ENCODE results near the gene TFEB. TPM values are rescaled to one million over a fixed set of nuclear protein-coding genes. Genes with fewer than 3 reads are reported as not detected.

The TFEB gene
- total and polyA plus RNA-seq, 9 donors = 2.8 to 14.9 (median 8.8) TPM

DNA sequence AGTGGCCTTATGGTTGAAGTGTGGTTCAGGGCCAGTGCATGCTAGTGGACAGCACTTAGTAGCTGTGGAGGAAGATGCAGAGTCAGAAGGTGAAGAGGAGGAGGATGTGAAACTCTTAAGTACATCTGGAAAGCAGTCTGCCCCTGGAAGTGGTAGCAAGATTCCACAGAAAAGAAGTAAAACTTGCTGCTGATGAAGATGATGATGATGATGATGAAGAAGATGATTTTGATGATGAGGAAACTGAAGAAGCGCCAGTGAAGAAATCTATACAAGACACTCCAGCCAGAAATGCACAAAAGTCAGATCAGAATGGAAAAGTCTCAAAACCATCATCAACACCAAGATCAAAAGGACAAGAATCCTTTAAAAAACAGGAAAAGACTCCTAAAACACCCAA is 68.2 kb downstream of the TFEB start:
- no peaks in the 10 kb centered on the region for H3K4me1 ChIP-seq (ENCODE audit: insufficient read depth)
- TF ChIP-seq EP300 (IDR thresholded peaks at IDR 0.05) (no peak), POLR2A (IDR thresholded peaks at IDR 0.05) (no peak)
- TF ChIP-seq, protein P1, sequence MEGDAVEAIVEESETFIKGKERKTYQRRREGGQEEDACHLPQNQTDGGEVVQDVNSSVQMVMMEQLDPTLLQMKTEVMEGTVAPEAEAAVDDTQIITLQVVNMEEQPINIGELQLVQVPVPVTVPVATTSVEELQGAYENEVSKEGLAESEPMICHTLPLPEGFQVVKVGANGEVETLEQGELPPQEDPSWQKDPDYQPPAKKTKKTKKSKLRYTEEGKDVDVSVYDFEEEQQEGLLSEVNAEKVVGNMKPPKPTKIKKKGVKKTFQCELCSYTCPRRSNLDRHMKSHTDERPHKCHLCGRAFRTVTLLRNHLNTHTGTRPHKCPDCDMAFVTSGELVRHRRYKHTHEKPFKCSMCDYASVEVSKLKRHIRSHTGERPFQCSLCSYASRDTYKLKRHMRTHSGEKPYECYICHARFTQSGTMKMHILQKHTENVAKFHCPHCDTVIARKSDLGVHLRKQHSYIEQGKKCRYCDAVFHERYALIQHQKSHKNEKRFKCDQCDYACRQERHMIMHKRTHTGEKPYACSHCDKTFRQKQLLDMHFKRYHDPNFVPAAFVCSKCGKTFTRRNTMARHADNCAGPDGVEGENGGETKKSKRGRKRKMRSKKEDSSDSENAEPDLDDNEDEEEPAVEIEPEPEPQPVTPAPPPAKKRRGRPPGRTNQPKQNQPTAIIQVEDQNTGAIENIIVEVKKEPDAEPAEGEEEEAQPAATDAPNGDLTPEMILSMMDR (IDR thresholded peaks at IDR 0.05) = no peak
- no peak for DNase-seq
- H3K36me3 ChIP-seq = no peaks in the 10 kb centered on the region
- 93 to 95% (median 95%) methylated on average over 1 of the region's 1 CpG for WGBS, 3 donors
- H3K4me3 ChIP-seq = no peak overlapping the region
- no peaks in the 10 kb centered on the region for H3K27me3 ChIP-seq
- intact Hi-C loops (cut with DNase I) = no loop called here
- H3K27ac ChIP-seq = no peak overlapping the region
- H3K9me3 ChIP-seq = no peaks in the 10 kb centered on the region

DNA sequence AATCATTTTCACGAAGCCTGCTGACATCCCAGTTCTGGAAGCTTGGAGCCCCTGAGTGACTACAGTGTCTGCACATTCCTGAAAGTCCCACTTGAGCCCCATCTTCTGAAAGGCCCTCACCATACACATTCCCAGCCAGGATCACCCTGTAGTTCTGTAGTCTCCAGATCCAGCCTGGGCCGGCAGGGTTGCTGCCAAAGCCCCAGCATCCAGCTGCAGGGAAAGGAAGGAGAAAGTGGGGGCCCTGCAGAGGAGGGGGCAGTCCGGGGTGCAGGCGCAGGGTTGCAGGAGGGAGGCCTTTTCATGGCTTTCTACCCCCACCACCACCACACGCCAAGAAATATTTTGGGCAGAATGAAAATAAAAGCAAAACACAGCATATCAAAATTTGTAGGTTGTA is 71.1 kb downstream of the TFEB start:
- 72 to 79% (median 77%) methylated on average over 5 of the region's 5 CpGs for WGBS, 3 donors
- no peak for DNase-seq
- H3K27me3 ChIP-seq = no peaks in the 10 kb centered on the region

DNA sequence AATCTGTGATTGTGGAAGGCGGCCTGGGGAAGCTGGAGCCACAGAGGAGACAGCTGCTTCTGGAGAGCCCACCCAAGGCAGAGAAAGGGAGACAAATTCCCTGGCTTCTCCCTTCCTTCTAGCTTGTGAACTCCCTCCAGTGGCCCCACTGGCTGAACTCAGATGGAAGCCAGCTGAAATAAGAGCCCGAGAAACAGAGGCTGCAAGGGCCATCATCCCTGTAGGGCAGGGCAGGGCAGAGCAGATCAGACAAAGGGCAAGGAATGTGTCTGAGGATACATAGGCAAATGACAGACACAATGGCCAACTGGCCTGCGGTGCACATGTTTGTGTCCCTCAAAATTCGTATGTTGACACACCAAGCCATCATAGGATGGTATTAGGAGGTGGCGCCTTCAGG is 71.8 kb downstream of the TFEB start:
- Histone ChIP-seq H3K4me1 (ENCODE audit: insufficient read depth) (no peaks in the 10 kb centered on the region), H3K4me3 (no peak overlapping the region), H3K36me3 (no peaks in the 10 kb centered on the region), H3K27me3 (no peaks in the 10 kb centered on the region), H3K27ac (no peak overlapping the region), H3K9me3 (no peaks in the 10 kb centered on the region)
- WGBS, 3 donors = 76 to 81% (median 77%) methylated on average over 5 of the region's 5 CpGs
- intact Hi-C loops (cut with DNase I) = no loop called here
- no peak for DNase-seq
- no peak for TF ChIP-seq EP300 (IDR thresholded peaks at IDR 0.05)
- no peak for TF ChIP-seq POLR2A (IDR thresholded peaks at IDR 0.05)
- TF ChIP-seq, protein P1 (IDR thresholded peaks at IDR 0.05) = no peak

More for the DNA sequence above, 71.1 kb downstream of the TFEB start:
- intact Hi-C loops (cut with DNase I) = no loop called here
- TF ChIP-seq EP300 (IDR thresholded peaks at IDR 0.05) = no peak
- TF ChIP-seq, protein P1 (IDR thresholded peaks at IDR 0.05) = no peak
- no peak for TF ChIP-seq POLR2A (IDR thresholded peaks at IDR 0.05)
- Histone ChIP-seq H3K9me3 (no peaks in the 10 kb centered on the region), H3K36me3 (no peaks in the 10 kb centered on the region), H3K4me1 (ENCODE audit: insufficient read depth) (no peaks in the 10 kb centered on the region), H3K4me3 (no peak overlapping the region), H3K27ac (no peak overlapping the region)

DNA sequence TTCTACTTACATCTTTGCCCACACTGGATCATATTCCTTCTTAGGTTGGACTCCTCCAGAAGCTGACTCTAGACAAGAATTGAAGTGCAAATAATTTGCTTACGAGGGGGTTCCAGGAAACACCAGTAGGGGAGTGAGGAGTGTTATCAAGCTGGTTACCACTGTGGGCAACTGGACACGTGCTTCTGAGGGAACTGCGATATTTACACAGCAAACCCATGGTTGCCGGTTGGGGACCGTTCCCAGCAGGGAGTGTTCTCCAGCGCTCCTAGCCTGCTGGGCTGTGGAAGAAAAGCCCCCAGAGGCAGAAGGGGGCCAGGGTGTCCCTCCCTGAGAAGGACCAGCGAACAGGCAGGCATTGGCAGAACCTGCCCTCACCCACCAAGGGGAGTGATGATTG is 75.5 kb downstream of the TFEB start:
- peak in 1 of 5 donors; percentile 7 for DNase-seq

More for the DNA sequence above, 75.5 kb downstream of the TFEB start:
- TF ChIP-seq EP300 (IDR thresholded peaks at IDR 0.05) = no peak
- TF ChIP-seq, protein P1 (IDR thresholded peaks at IDR 0.05) = no peak
- TF ChIP-seq POLR2A (IDR thresholded peaks at IDR 0.05) = no peak
- H3K9me3 ChIP-seq = no peaks in the 10 kb centered on the region
- intact Hi-C loops (cut with DNase I) = no loop called here
- H3K4me3 ChIP-seq = no peak overlapping the region
- no peak overlapping the region for H3K27ac ChIP-seq
- no peaks in the 10 kb centered on the region for H3K4me1 ChIP-seq (ENCODE audit: insufficient read depth)
- H3K27me3 ChIP-seq = no peaks in the 10 kb centered on the region
- H3K36me3 ChIP-seq = no peaks in the 10 kb centered on the region
- 73 to 81% (median 77%) methylated on average over 7 of the region's 7 CpGs for WGBS, 3 donors

All from ovary (tissue), 9 donors.